Neural progenitor cell (in vitro differentiated cells): ENCODE data around the gene VMO1.

Source experiments
- EZH2 ChIP-seq: fragments of 200-600 bp; sonication (generic); IDR thresholded peaks from 2 replicates; pipeline ENCODE4 v1.6.1; 2017; ENCODE audit warnings: antibody characterized with exemption, mild to moderate bottlenecking, moderate library complexity
- EZH2phosphoT487 ChIP-seq: fragments of 200-600 bp; sonication (generic); IDR thresholded peaks from 2 replicates; pipeline ENCODE4 v1.6.1; 2017; ENCODE audit warnings: antibody characterized with exemption
- TF ChIP-seq, protein P1 (sequence below): fragments of 200-600 bp; sonication (generic); IDR thresholded peaks from 2 replicates; pipeline ENCODE4 v1.5.1; 2017; ENCODE audit warnings: antibody characterized with exemption, mild to moderate bottlenecking

DNA sequence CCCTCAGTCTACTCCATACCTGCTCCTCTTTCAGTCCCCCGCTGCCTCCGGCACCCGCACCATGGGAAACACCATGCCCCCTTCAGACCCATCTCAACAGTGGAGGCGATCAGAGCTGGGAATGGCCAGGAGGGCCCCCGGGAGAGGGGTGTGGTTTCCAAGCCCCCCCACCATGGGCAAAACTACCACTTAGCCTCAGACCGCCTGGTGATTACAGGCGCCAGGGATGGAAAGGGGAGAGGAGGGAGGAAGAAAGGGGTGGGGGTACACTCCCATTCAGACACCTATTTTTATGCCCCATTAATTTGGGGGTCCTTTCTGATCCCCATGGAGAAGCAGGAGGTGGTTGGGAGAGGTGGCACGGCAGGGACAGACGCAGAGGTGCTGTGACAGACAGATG, 16.1 kb upstream of the VMO1 start, which contains the start of gene C17orf114:
- TF ChIP-seq, protein P1, sequence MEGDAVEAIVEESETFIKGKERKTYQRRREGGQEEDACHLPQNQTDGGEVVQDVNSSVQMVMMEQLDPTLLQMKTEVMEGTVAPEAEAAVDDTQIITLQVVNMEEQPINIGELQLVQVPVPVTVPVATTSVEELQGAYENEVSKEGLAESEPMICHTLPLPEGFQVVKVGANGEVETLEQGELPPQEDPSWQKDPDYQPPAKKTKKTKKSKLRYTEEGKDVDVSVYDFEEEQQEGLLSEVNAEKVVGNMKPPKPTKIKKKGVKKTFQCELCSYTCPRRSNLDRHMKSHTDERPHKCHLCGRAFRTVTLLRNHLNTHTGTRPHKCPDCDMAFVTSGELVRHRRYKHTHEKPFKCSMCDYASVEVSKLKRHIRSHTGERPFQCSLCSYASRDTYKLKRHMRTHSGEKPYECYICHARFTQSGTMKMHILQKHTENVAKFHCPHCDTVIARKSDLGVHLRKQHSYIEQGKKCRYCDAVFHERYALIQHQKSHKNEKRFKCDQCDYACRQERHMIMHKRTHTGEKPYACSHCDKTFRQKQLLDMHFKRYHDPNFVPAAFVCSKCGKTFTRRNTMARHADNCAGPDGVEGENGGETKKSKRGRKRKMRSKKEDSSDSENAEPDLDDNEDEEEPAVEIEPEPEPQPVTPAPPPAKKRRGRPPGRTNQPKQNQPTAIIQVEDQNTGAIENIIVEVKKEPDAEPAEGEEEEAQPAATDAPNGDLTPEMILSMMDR: no peak
- TF ChIP-seq EZH2 (no peak), EZH2phosphoT487 (no peak)
